Nephron (organoid): ENCODE data around the gene MEX3D.

Source experiments
- H3K27ac Mint-ChIP-seq, 3 experiments: 2 replicates each; pipeline ENCODE4 v1.8.0; 2020; ENCODE audit warnings: mixed read lengths in 3 of 3, mild to moderate bottlenecking in 2 of 3, moderate library complexity in 1 of 3
- H3K27me3 Mint-ChIP-seq: 2 replicates; pipeline ENCODE4 v1.8.0; 2021; ENCODE audit warnings: low read depth, mild to moderate bottlenecking, moderate library complexity, mixed read lengths
- H3K36me3 Mint-ChIP-seq: 2 replicates; pipeline ENCODE4 v1.8.0; 2020; ENCODE audit warnings: low read depth, mixed read lengths
- H3K4me1 Mint-ChIP-seq: 2 replicates; pipeline ENCODE4 v1.8.0; 2020; ENCODE audit warnings: mixed read lengths
- H3K4me3 Mint-ChIP-seq, 3 experiments: 2 replicates each; pipeline ENCODE4 v1.8.0; 2020; ENCODE audit warnings: mild to moderate bottlenecking in 3 of 3, mixed read lengths in 3 of 3, moderate library complexity in 2 of 3
- H3K9me3 Mint-ChIP-seq: 2 replicates; pipeline ENCODE4 v1.8.0; 2020; ENCODE audit warnings: mixed read lengths
- TF ChIP-seq, protein P1 (sequence below), 3 experiments: fragments of 200-600 bp; sonication (generic); IDR thresholded peaks; one replicate each; pipeline ENCODE4 v1.5.0; 2021; ENCODE audit warnings: antibody characterized with exemption in 3 of 3; ENCODE audit not compliant: unreplicated experiment in 3 of 3

MEX3D gene

DNA sequence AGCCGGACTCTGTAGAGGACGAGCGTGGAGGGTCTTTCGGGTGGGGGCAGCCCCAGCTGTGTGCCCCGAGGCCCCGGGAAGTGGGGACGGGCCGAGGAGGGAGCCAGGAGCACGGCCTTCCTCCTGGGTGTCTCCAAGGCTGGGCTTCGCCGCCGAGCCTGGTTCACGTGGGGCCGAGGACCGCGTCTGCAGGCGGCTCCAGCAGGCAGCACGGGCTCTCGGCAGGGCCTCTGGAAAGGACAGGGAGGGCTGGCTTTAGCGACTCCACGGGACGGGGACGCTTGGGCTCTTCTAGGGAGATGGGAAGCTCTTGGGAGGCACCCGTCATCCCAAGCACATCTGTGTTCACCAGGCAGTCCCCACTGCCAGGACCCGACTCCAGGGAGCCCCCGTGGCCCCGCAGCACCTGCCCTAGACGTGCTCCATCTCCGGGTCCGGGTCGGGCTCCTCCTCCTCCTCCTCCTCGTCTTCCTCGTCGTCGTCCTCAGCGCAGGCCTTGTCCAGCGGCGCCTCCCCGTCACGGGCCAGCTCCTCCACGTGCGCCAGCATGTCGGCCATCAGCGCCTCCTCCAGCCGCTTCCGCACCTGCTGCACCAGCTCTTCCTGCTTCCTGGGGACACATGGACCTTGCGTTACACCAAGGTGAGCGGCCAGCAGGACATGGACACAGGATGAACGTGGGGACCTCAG lies 9.9 kb upstream of the MEX3D start:
- Mint-ChIP-seq H3K27me3 (no peaks in the 10 kb centered on the region), H3K4me3 (no peak overlapping the region), H3K4me1 (no peaks in the 10 kb centered on the region), H3K9me3 (no peaks in the 10 kb centered on the region), H3K36me3 (peaks cover 32% of the 10 kb centered on the region), H3K27ac (no peak overlapping the region)
- TF ChIP-seq, protein P1, sequence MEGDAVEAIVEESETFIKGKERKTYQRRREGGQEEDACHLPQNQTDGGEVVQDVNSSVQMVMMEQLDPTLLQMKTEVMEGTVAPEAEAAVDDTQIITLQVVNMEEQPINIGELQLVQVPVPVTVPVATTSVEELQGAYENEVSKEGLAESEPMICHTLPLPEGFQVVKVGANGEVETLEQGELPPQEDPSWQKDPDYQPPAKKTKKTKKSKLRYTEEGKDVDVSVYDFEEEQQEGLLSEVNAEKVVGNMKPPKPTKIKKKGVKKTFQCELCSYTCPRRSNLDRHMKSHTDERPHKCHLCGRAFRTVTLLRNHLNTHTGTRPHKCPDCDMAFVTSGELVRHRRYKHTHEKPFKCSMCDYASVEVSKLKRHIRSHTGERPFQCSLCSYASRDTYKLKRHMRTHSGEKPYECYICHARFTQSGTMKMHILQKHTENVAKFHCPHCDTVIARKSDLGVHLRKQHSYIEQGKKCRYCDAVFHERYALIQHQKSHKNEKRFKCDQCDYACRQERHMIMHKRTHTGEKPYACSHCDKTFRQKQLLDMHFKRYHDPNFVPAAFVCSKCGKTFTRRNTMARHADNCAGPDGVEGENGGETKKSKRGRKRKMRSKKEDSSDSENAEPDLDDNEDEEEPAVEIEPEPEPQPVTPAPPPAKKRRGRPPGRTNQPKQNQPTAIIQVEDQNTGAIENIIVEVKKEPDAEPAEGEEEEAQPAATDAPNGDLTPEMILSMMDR (IDR thresholded peaks at IDR 0.05; ENCODE audit: unreplicated experiment in 3 of 3): no peak

DNA sequence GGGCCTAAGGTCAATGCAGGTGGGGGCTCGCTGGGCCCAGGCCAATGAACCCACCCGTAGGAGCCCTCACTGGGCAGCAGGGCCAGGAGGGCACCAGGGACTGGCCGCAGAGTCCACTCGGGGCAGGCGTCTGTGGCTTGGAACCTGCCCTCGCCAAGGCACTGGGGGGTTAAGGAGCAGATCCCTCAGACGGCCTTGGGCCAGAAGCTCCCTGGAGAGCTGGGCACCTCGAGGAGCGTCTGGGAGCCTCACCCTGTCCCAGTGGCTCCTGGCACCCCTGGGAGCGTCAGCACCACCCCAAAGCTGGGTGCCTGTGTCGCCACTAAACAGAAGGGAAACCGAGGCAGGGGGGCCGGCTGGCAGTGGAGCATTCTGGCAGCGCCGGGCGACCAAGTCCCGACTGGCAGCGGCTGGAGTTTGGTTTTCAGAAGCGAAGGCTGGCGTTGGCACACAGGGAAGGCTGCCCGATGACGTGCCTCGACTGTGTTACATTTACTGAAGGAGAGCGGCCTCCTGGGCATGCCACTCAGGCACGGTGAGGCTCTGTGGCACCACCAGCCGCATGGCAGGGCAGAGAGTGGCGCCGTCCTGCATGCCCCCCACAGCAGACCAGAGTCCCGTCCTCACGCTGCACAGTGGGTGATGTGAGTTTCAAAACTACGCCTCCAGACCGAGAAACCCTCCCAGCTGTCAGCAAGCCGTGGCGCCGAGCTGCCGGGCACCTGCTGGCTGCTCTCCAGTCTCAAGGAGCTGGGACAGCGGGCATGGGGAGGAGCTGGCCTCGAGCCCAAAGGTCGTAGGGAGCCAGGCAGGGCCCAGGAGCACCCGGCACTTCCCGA lies 9.2 kb upstream of the MEX3D start:
- Mint-ChIP-seq H3K4me3 (no peak overlapping the region), H3K4me1 (no peaks in the 10 kb centered on the region), H3K27ac (no peak overlapping the region), H3K27me3 (no peaks in the 10 kb centered on the region), H3K9me3 (no peaks in the 10 kb centered on the region), H3K36me3 (peaks cover 30% of the 10 kb centered on the region)
- TF ChIP-seq, protein P1 (IDR thresholded peaks at IDR 0.05; ENCODE audit: unreplicated experiment in 3 of 3): no peak

DNA sequence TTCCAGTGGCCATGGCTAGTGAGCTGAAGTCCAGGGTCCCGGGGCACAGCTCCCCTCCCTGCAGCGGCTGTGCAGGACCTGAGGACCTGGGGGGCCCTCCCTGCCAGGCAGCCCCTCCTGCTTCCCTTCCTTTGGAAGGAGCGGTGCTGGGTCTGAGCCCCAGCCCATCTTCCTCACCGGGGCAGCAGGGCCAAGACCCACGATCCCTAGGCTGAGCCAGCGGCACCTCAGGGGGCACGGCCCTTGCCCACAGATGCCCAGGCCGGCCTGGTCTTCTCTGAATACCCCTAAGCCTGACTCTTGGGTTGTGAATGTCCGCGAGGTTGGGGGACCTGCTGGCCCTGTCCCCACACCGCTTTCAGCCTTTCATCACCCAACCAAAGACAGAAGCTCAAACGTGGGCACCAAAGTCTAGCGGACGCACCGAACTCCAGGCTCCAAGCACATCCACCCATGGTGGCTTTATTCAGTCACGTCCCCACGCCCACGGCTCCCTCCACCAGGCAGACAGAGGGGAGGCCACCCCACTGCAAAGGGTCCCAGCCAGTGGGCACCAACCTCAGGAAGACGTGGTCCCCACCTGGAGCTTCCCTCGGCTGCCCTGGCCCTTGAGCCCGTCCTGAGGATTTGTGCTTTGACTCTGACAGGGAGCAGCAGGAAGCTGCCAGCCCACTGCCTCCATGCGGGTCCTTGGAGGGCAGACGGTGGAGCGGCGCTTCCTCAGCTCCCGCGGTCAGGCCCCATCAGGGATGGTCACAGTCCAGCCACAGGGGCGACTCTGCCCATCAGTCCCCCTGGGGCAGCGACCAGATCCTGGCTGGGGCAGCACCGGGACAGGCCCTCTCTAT lies 8.3 kb upstream of the MEX3D start:
- no peaks in the 10 kb centered on the region for H3K9me3 Mint-ChIP-seq
- H3K4me3 Mint-ChIP-seq: no peak overlapping the region
- TF ChIP-seq, protein P1 (IDR thresholded peaks at IDR 0.05; ENCODE audit: unreplicated experiment in 3 of 3): no peak
- no peaks in the 10 kb centered on the region for H3K4me1 Mint-ChIP-seq
- H3K27me3 Mint-ChIP-seq: no peaks in the 10 kb centered on the region
- peaks cover 23% of the 10 kb centered on the region for H3K36me3 Mint-ChIP-seq
- no peak overlapping the region for H3K27ac Mint-ChIP-seq

- Mint-ChIP-seq H3K4me3 (no peak overlapping the region), H3K36me3 (peaks cover 16% of the 10 kb centered on the region), H3K9me3 (no peaks in the 10 kb centered on the region), H3K27ac (no peak overlapping the region), H3K4me1 (no peaks in the 10 kb centered on the region), H3K27me3 (no peaks in the 10 kb centered on the region)
- TF ChIP-seq, protein P1 (IDR thresholded peaks at IDR 0.05; ENCODE audit: unreplicated experiment in 3 of 3): no peak
Observed at GRCh38 chr19:1575323-1576241, 7.5 kb upstream of the MEX3D start.
